IMR-90 (cell line): Measurements from ENCODE around the gene KLHL29. TPM values are rescaled to one million over a fixed set of nuclear protein-coding genes. Genes with fewer than 3 reads are reported as not detected.
A peak's percentile ranks its signal among the peaks of the same experiment; 100 is the strongest.

Experiments used
- ATAC-seq: fragments of 200-7000 bp; cut with Tn5 transposase; 2 replicates; pipeline ENCODE4 v1.9.1; 2020; ENCODE audit warnings: low read depth, mild to moderate bottlenecking, moderate library complexity
- BruUV-seq: library from RNA; stranded (reverse); fragments of 400-500 nt; replicated peaks from 2 replicates; lab custom pipeline; 2021; lab: Mats Ljungman, UMichigan
- CTCF ChIA-PET: fragments of 300-600 bp; formaldehyde crosslinking; extraction: SDS; loops from one replicate; lab custom pipeline; 2021; ENCODE audit warnings: antibody characterized with exemption; lab: Yijun Ruan, JAX
- POLR2A ChIA-PET: fragments of 300-600 bp; sonication (Branson Sonifier 250); formaldehyde crosslinking; loops from one replicate; lab custom pipeline; 2022; ENCODE audit warnings: antibody characterized with exemption; ENCODE audit not compliant: unreplicated experiment; lab: Charles Lee
- DNase-seq: peaks from one replicate; pipeline ENCODE4 v3.0.0; 2013
- H2AFZ ChIP-seq: replicated peaks from 2 replicates; pipeline ENCODE3; 2013; ENCODE audit warnings: low read length, mild to moderate bottlenecking; ENCODE audit not compliant: poor library complexity
- H2AK5ac ChIP-seq: 2 replicates; pipeline ENCODE4 v1.6.1; 2013; ENCODE audit warnings: low read depth, low read length, inconsistent platforms
- H2AK9ac ChIP-seq: replicated peaks from 2 replicates; pipeline ENCODE3; 2013; ENCODE audit warnings: mild to moderate bottlenecking, low read depth, low read length, moderate library complexity; ENCODE audit not compliant: poor library complexity
- H2BK120ac ChIP-seq: 2 replicates; pipeline ENCODE4 v1.6.1; 2013; ENCODE audit warnings: low read depth, low read length, inconsistent platforms
- H2BK15ac ChIP-seq: 3 replicates; pipeline ENCODE4 v1.6.1; 2013; ENCODE audit warnings: low read depth, low read length, inconsistent platforms
- H2BK20ac ChIP-seq: 2 replicates; pipeline ENCODE4 v1.6.1; 2013; ENCODE audit warnings: low read depth, mild to moderate bottlenecking, inconsistent platforms, low read length, moderate library complexity
- H2BK5ac ChIP-seq: 2 replicates; pipeline ENCODE4 v1.6.1; 2013; ENCODE audit warnings: mild to moderate bottlenecking, low read depth, low read length, inconsistent platforms; ENCODE audit not compliant: poor library complexity, severe bottlenecking
- H3K14ac ChIP-seq: replicated peaks from 2 replicates; pipeline ENCODE4 v1.6.1; 2013; ENCODE audit warnings: low read depth, low read length, inconsistent platforms
- H3K18ac ChIP-seq: 2 replicates; pipeline ENCODE4 v1.6.1; 2013; ENCODE audit warnings: low read depth, low read length, control low read depth
- H3K23ac ChIP-seq: 2 replicates; pipeline ENCODE4 v1.6.1; 2013; ENCODE audit warnings: low read depth, low read length, inconsistent platforms
- H3K27ac ChIP-seq: 2 replicates; pipeline ENCODE4 v1.5.1; 2013; ENCODE audit warnings: mild to moderate bottlenecking, control low read depth, low read length; ENCODE audit not compliant: insufficient read depth
- H3K27me3 ChIP-seq: 2 replicates; pipeline ENCODE4 v1.6.1; 2013; ENCODE audit warnings: low read length; ENCODE audit not compliant: control insufficient read depth, insufficient read depth
- H3K36me3 ChIP-seq: 2 replicates; pipeline ENCODE4 v1.6.1; 2013; ENCODE audit warnings: low read length, mixed read lengths; ENCODE audit not compliant: control insufficient read depth, insufficient read depth
- H3K4ac ChIP-seq: 2 replicates; pipeline ENCODE4 v1.6.1; 2013; ENCODE audit warnings: low read depth, low read length, inconsistent platforms
- H3K4me1 ChIP-seq: 2 replicates; pipeline ENCODE4 v1.6.1; 2013; ENCODE audit warnings: low read length, mixed read lengths; ENCODE audit not compliant: control insufficient read depth, insufficient read depth
- H3K4me2 ChIP-seq: 2 replicates; pipeline ENCODE4 v1.6.1; 2013; ENCODE audit warnings: low read depth, mild to moderate bottlenecking, control low read depth, low read length, moderate library complexity
- H3K4me3 ChIP-seq: 2 replicates; pipeline ENCODE4 v1.5.1; 2013; ENCODE audit warnings: low read depth, mild to moderate bottlenecking, control low read depth, low read length, moderate library complexity; ENCODE audit not compliant: insufficient read depth
- H3K56ac ChIP-seq: 2 replicates; pipeline ENCODE4 v1.6.1; 2013; ENCODE audit warnings: low read length, inconsistent platforms; ENCODE audit not compliant: insufficient read depth; ENCODE audit errors: extremely low read depth
- H3K79me1 ChIP-seq, 2 experiments: 2 replicates each; pipeline ENCODE4 v1.6.1; 2013; ENCODE audit warnings: low read length in 2 of 2, inconsistent platforms in 1 of 2, low read depth in 1 of 2
- H3K9ac ChIP-seq: 2 replicates; pipeline ENCODE4 v1.6.1; 2013; ENCODE audit warnings: low read depth, low read length, control low read depth
- H3K9me1 ChIP-seq: 2 replicates; pipeline ENCODE4 v1.6.1; 2013; ENCODE audit warnings: low read length, inconsistent platforms; ENCODE audit not compliant: insufficient read depth
- H3K9me3 ChIP-seq: 2 replicates; pipeline ENCODE4 v1.6.1; 2013; ENCODE audit warnings: low read length; ENCODE audit not compliant: control insufficient read depth, insufficient read depth
- H4K20me1 ChIP-seq: 2 replicates; pipeline ENCODE4 v1.6.1; 2013; ENCODE audit warnings: low read length, inconsistent platforms; ENCODE audit not compliant: insufficient read depth
- H4K5ac ChIP-seq: 2 replicates; pipeline ENCODE4 v1.6.1; 2013; ENCODE audit warnings: mild to moderate bottlenecking, low read depth, low read length, control low read depth
- H4K8ac ChIP-seq, 2 experiments: 2 replicates each; pipeline ENCODE4 v1.6.1; 2013; ENCODE audit warnings: low read depth in 2 of 2, low read length in 2 of 2, control low read depth in 1 of 2, inconsistent platforms in 1 of 2
- H4K91ac ChIP-seq: 2 replicates; pipeline ENCODE4 v1.6.1; 2013; ENCODE audit warnings: low read depth, low read length, inconsistent platforms; ENCODE audit not compliant: insufficient read depth
- BHLHE40 ChIP-seq: fragments of 150-350 bp; IDR thresholded peaks from 2 replicates; pipeline ENCODE4 v1.6.1; 2016; ENCODE audit warnings: mild to moderate bottlenecking, low read depth, low read length
- CHD1 ChIP-seq: IDR thresholded peaks from 2 replicates; pipeline ENCODE4 v1.6.1; 2012; ENCODE audit warnings: low read depth, low read length, improper control_type of control experiment
- CTCF ChIP-seq: conservative IDR thresholded peaks from 2 replicates; pipeline ENCODE4 v1.5.1; 2012; ENCODE audit warnings: mild to moderate bottlenecking, low read depth, low read length, improper control_type of control experiment
- ELK1 ChIP-seq: fragments of 150-350 bp; IDR thresholded peaks from 2 replicates; pipeline ENCODE4 v1.6.1; 2016; ENCODE audit warnings: low read depth, mild to moderate bottlenecking, low read length, moderate library complexity, borderline replicate concordance
- FOS ChIP-seq: fragments of 150-350 bp; IDR thresholded peaks from 2 replicates; pipeline ENCODE4 v1.6.1; 2016; ENCODE audit warnings: low read depth, low read length
- MAFK ChIP-seq: IDR thresholded peaks from 2 replicates; pipeline ENCODE4 v1.6.1; 2012; ENCODE audit warnings: low read depth, low read length, improper control_type of control experiment
- MXI1 ChIP-seq: IDR thresholded peaks from 2 replicates; pipeline ENCODE4 v1.6.1; 2012; ENCODE audit warnings: low read depth, mild to moderate bottlenecking, low read length, moderate library complexity, borderline replicate concordance
- NFE2L2 ChIP-seq: fragments of 150-350 bp; IDR thresholded peaks from 2 replicates; pipeline ENCODE4 v1.6.1; 2016; ENCODE audit warnings: low read depth, mild to moderate bottlenecking, low read length
- POLR2A ChIP-seq: IDR thresholded peaks from 2 replicates; pipeline ENCODE4 v1.6.1; 2012; ENCODE audit warnings: mild to moderate bottlenecking, low read depth, low read length
- RAD21 ChIP-seq: IDR thresholded peaks from 2 replicates; pipeline ENCODE4 v1.6.1; 2012; ENCODE audit warnings: low read length, improper control_type of control experiment
- RFX5 ChIP-seq: IDR thresholded peaks from 2 replicates; pipeline ENCODE4 v1.8.0; 2012; ENCODE audit warnings: low read depth, mild to moderate bottlenecking, low read length, moderate library complexity
- SMC3 ChIP-seq: fragments of 150-350 bp; IDR thresholded peaks from 2 replicates; pipeline ENCODE4 v1.6.1; 2016; ENCODE audit warnings: low read depth, mild to moderate bottlenecking, antibody characterized with exemption, low read length, moderate library complexity
- WGBS, 2 experiments: methylation state at CpG; one replicate each; pipeline versions ENCODE4 v1.1.5 to v1.1.7; 2013; ENCODE audit warnings: missing lambda C conversion rate in 2 of 2; ENCODE audit not compliant: insufficient read length in 1 of 2; ENCODE audit errors: extremely low coverage in 2 of 2; 5-methylcytosine and 5-hydroxymethylcytosine counted together
- dilution Hi-C: fragments of 300-500 bp; cut with HindIII; formaldehyde crosslinking; loops from one replicate; pipeline ENCODE4 v1.14.3; 2018; ENCODE audit warnings: low sequenced_read_pairs; ENCODE audit not compliant: unreplicated experiment
- in situ Hi-C: fragments of 300-500 bp; cut with MboI; formaldehyde crosslinking; loops from 3 replicates; pipeline ENCODE4 v1.14.3; 2019; ENCODE audit warnings: low sequenced_read_pairs, inconsistent platforms, mixed read lengths
- intact Hi-C: fragments of 100-400 bp; cut with micrococcal nuclease; formaldehyde crosslinking; loops from 2 replicates; pipeline ENCODE4 v1.10.0; 2022
- polyA plus RNA-seq, 3 experiments: library from polyadenylated mRNA; depleted of rRNA; stranded (reverse); fragments of >200 nt; gene quantifications; 2 replicates each; pipeline ENCODE4 v1.2.3, GENCODE V29; 2012; ENCODE audit warnings: low replicate concordance in 1 of 3
- total RNA-seq: library from RNA; depleted of rRNA; stranded (reverse); fragments of >200 nt; gene quantifications from 2 replicates; pipeline ENCODE4 v1.2.3, GENCODE V29; 2012

The KLHL29 gene
- total and polyA plus RNA-seq, 2 of the 4 experiments (the other 2 are of a cell fraction): 2.0 to 8.0 TPM

GRCh38 chr2:23477392-23477791 is 92.4 kb downstream of the KLHL29 start:
- H3K23ac ChIP-seq: no peak overlapping the region
- no peaks in the 10 kb centered on the region for H3K9me3 ChIP-seq
- POLR2A ChIA-PET: no interaction called here
- no peak overlapping the region for H3K56ac ChIP-seq
- H3K36me3 ChIP-seq: 0 out of 2 replicates have a peak, but pooled peaks cover 2% of the 10 kb centered on the region
- H2BK5ac ChIP-seq: no peak overlapping the region
- no peak overlapping the region for H3K4me2 ChIP-seq
- peaks cover 11% of the 10 kb centered on the region for H3K9me1 ChIP-seq
- H3K27me3 ChIP-seq: no peaks in the 10 kb centered on the region
- H3K14ac ChIP-seq: no peak overlapping the region
- no peaks in the 10 kb centered on the region for H4K20me1 ChIP-seq
- no peak overlapping the region for H2BK15ac ChIP-seq
- H3K27ac ChIP-seq: no peak overlapping the region
- no peak overlapping the region for H4K8ac ChIP-seq
- no peak overlapping the region for H2AK9ac ChIP-seq
- peaks cover 15% of the 10 kb centered on the region for H3K4me1 ChIP-seq
- no peak overlapping the region for H2AK5ac ChIP-seq
- H3K4me3 ChIP-seq: no peak overlapping the region
- CTCF ChIA-PET: no interaction called here
- peaks cover 0 to 3% of the 10 kb centered on the region in 2 experiments; a peak in 3 of 4 replicates for H3K79me1 ChIP-seq
- TF ChIP-seq CHD1 (no peak), NFE2L2 (no peak), POLR2A (no peak), MAFK (no peak), RAD21 (no peak), FOS (no peak), ELK1 (no peak), CTCF (no peak), RFX5 (no peak), BHLHE40 (no peak), MXI1 (no peak), SMC3 (no peak)
- 0 out of 2 replicates have a peak overlapping the region, but pooled peaks have one; percentile 8 for H2BK120ac ChIP-seq
- in situ Hi-C loops (no loop called here), dilution Hi-C loops (no loop called here), intact Hi-C loops (no loop called here)
- WGBS, 2 experiments: 98% methylated on average over 8 of the region's 11 CpGs; no CpG with 5 or more reads in 1 of the 2 experiments
- no TSS peak for BruUV-seq
- ATAC-seq (no peak), DNase-seq (no peak)
- no peak overlapping the region for H3K18ac ChIP-seq
- H4K5ac ChIP-seq: no peak overlapping the region
- no peak overlapping the region; the same call in 1 of the 2 replicates for H3K4ac ChIP-seq
- no peak overlapping the region for H2AFZ ChIP-seq
- no peak overlapping the region for H2BK20ac ChIP-seq
- no peak overlapping the region for H4K91ac ChIP-seq
- H3K9ac ChIP-seq: no peak overlapping the region
